IPS-15b (cell line): Measurements from ENCODE around the gene SSNA1.
"Not testable (repeated sequence)": the region's sequence is repeated elsewhere in the genome, so short reads cannot be mapped to it uniquely, and the experiment has no call there.

Source experiments
- H3K27me3 ChIP-seq: one replicate; pipeline ENCODE4 v1.6.1; 2013; ENCODE audit warnings: low read length; ENCODE audit not compliant: control insufficient read depth, insufficient read depth
- H3K36me3 ChIP-seq: one replicate; pipeline ENCODE4 v1.6.1; 2013; ENCODE audit warnings: low read length; ENCODE audit not compliant: control insufficient read depth, insufficient read depth
- H3K4me1 ChIP-seq: one replicate; pipeline ENCODE4 v1.6.1; 2013; ENCODE audit warnings: mild to moderate bottlenecking, low read length; ENCODE audit not compliant: control insufficient read depth, insufficient read depth
- H3K4me3 ChIP-seq: one replicate; pipeline ENCODE4 v1.5.1; 2013; ENCODE audit warnings: low read depth, low read length
- H3K9ac ChIP-seq: one replicate; pipeline ENCODE4 v1.6.1; 2013; ENCODE audit warnings: low read depth, mild to moderate bottlenecking, low read length
- H3K9me3 ChIP-seq: one replicate; pipeline ENCODE4 v1.6.1; 2013; ENCODE audit warnings: mild to moderate bottlenecking, low read length; ENCODE audit not compliant: control insufficient read depth, insufficient read depth

SSNA1 gene

DNA sequence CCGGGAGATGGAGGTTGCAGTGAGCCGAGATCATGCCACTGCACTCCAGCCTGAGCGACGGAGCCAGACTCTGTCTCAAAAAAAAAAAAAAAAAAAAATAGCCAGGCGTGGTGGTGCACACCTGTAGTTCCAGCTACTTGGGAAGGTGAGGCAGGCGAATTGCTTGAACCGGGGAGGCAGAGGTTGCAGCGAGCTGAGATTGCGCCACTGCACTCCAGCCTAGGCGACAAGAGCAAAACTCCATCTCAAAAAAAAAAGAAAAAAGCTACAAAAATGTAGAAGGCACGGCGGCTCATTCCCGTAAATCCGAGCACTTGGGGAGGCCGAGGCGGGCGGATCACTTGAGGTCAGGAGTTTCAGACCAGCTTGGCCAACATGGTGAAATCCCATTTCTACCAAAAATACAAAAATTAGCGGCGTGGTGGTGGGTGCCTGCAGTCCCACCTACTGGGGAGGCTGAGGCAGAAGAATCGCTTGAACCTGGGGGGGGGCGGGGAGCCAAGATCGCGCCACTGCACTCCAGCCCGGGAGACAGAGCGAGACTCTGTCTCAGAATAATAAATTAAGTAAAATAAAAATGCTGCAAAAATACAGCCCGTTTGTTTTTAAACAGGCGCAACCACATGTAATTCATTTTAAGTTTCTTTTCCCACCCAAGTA, 51.2 kb downstream of the SSNA1 start:
- peaks cover 19% of the 10 kb centered on the region for H3K36me3 ChIP-seq
- H3K9ac ChIP-seq = peak overlapping the region; percentile 83
- H3K4me3 ChIP-seq = peak overlapping the region; percentile 75
- H3K4me1 ChIP-seq, H3K9me3 ChIP-seq, H3K27me3 ChIP-seq: not testable (repeated sequence)
